Measurements from ENCODE around the gene WSCD2. TPM values are rescaled to one million over a fixed set of nuclear protein-coding genes. Genes with fewer than 3 reads are reported as not detected.

The WSCD2 gene
- polyA plus RNA-seq, 3 donors: not detected

GRCh38 chr12:108146035-108146893 is 17.2 kb downstream of the WSCD2 start:
- no peak overlapping the region for H3K27ac ChIP-seq (ENCODE audit: low read depth in 1 of 2, low read length in 2 of 2)
- 100% methylated on average over 3 of the region's 6 CpGs for WGBS (ENCODE audit: insufficient coverage)

GRCh38 chr12:108147279-108147678 is 18.2 kb downstream of the WSCD2 start:
- no peak overlapping the region for H3K4me3 ChIP-seq (replicated peaks in 1 of 3; ENCODE audit: low read depth in 2 of 3, low read length in 3 of 3)
- H3K27ac Mint-ChIP-seq: peak overlapping the region in 1 of 7 donors; percentile 30

More at GRCh38 chr12:108146035-108146893, 17.2 kb downstream of the WSCD2 start:
- Histone ChIP-seq H3K36me3 (replicated peaks in 1 of 2; ENCODE audit: control insufficient read depth in 1 of 2, insufficient read depth in 2 of 2, low read length in 2 of 2) (no peaks in the 10 kb centered on the region), H4K20me1 (ENCODE audit: insufficient read depth, low read length) (no peaks in the 10 kb centered on the region), H3K4me2 (replicated peaks; ENCODE audit: extremely low read depth, low read length, poor library complexity, severe bottlenecking) (no peak overlapping the region), H3K79me2 (ENCODE audit: insufficient read depth, low read length) (no peaks in the 10 kb centered on the region), H3K9me3 (replicated peaks in 1 of 2; ENCODE audit: control insufficient read depth in 1 of 2, insufficient read depth in 1 of 2, low read length in 2 of 2) (no peaks in the 10 kb centered on the region), H2AFZ (ENCODE audit: insufficient read depth, low read depth, low read length, poor library complexity, severe bottlenecking) (no peak overlapping the region), H3K27me3 (ENCODE audit: control insufficient read depth in 2 of 2, insufficient read depth in 2 of 2, low read length in 2 of 2) (no peaks in the 10 kb centered on the region), H3K4me3 (replicated peaks in 1 of 3; ENCODE audit: low read depth in 2 of 3, low read length in 3 of 3) (no peak overlapping the region), H3K4me1 (ENCODE audit: control insufficient read depth in 1 of 2, insufficient read depth in 2 of 2, low read length in 2 of 2) (no peaks in the 10 kb centered on the region), H3K9ac (ENCODE audit: insufficient read depth, low read length, poor library complexity, severe bottlenecking) (no peak overlapping the region)
- H3K4me3 Mint-ChIP-seq: no peak overlapping the region
- H3K27me3 Mint-ChIP-seq (ENCODE audit: low read depth in 3 of 3): peaks cover 2 to 16% (median 8%) of the 10 kb centered on the region in 3 donors
- H3K27ac Mint-ChIP-seq: no peak overlapping the region
- H3K4me1 Mint-ChIP-seq: no peaks in the 10 kb centered on the region
- DNase-seq: no peak
- no peaks in the 10 kb centered on the region for H3K36me3 Mint-ChIP-seq
- H3K9me3 Mint-ChIP-seq: no peaks in the 10 kb centered on the region
- intact Hi-C loops (cut with micrococcal nuclease): no loop called here
- TF ChIP-seq CTCF (IDR thresholded peaks at IDR 0.05): no peak

More at GRCh38 chr12:108147279-108147678, 18.2 kb downstream of the WSCD2 start:
- H3K4me1 Mint-ChIP-seq: no peaks in the 10 kb centered on the region
- no peaks in the 10 kb centered on the region for H3K9me3 ChIP-seq (replicated peaks in 1 of 2; ENCODE audit: control insufficient read depth in 1 of 2, insufficient read depth in 1 of 2, low read length in 2 of 2)
- H4K20me1 ChIP-seq (ENCODE audit: insufficient read depth, low read length): no peaks in the 10 kb centered on the region
- no peaks in the 10 kb centered on the region for H3K36me3 Mint-ChIP-seq
- H3K9me3 Mint-ChIP-seq: no peaks in the 10 kb centered on the region
- no peaks in the 10 kb centered on the region for H3K27me3 ChIP-seq (ENCODE audit: control insufficient read depth in 2 of 2, insufficient read depth in 2 of 2, low read length in 2 of 2)
- peaks cover 2 to 16% (median 8%) of the 10 kb centered on the region in 3 donors for H3K27me3 Mint-ChIP-seq (ENCODE audit: low read depth in 3 of 3)
- DNase-seq: no peak
- intact Hi-C loops (cut with micrococcal nuclease): no loop called here
- no peak overlapping the region for H3K4me3 Mint-ChIP-seq
- H3K4me2 ChIP-seq (replicated peaks; ENCODE audit: extremely low read depth, low read length, poor library complexity, severe bottlenecking): no peak overlapping the region
- no peak overlapping the region for H2AFZ ChIP-seq (ENCODE audit: insufficient read depth, low read depth, low read length, poor library complexity, severe bottlenecking)
- WGBS (ENCODE audit: insufficient coverage): 90% methylated on average over 4 of the region's 5 CpGs
- H3K79me2 ChIP-seq (ENCODE audit: insufficient read depth, low read length): no peaks in the 10 kb centered on the region
- no peak overlapping the region for H3K9ac ChIP-seq (ENCODE audit: insufficient read depth, low read length, poor library complexity, severe bottlenecking)
- H3K36me3 ChIP-seq (replicated peaks in 1 of 2; ENCODE audit: control insufficient read depth in 1 of 2, insufficient read depth in 2 of 2, low read length in 2 of 2): no peaks in the 10 kb centered on the region
- no peak overlapping the region for H3K27ac ChIP-seq (ENCODE audit: low read depth in 1 of 2, low read length in 2 of 2)
- H3K4me1 ChIP-seq (ENCODE audit: control insufficient read depth in 1 of 2, insufficient read depth in 2 of 2, low read length in 2 of 2): no peaks in the 10 kb centered on the region
- no peak for TF ChIP-seq CTCF (IDR thresholded peaks at IDR 0.05)
